HepG2 (cell line): ENCODE measurements around the gene GBA3. TPM values are rescaled to one million over a fixed set of nuclear protein-coding genes. Genes with fewer than 3 reads are reported as not detected.

Source experiments
- ATAC-seq: fragments of 200-7000 bp; cut with Tn5 transposase; 3 replicates; pipeline ENCODE4 v1.9.1; 2020; ENCODE audit warnings: mild to moderate bottlenecking, moderate library complexity
- BruUV-seq: library from RNA; stranded (reverse); fragments of 400-500 nt; replicated peaks from 2 replicates; lab custom pipeline; 2021; lab: Mats Ljungman, UMichigan
- CTCF ChIA-PET: fragments of 300-600 bp; formaldehyde crosslinking; extraction: SDS; loops from one replicate; lab custom pipeline; 2021; ENCODE audit warnings: low total read pairs, inconsistent platforms, low intra/inter-chr PET ratio; lab: Yijun Ruan, JAX
- POLR2A ChIA-PET: fragments of 350-600 bp; sonication (Branson Sonifier 250); formaldehyde crosslinking; loops from one replicate; lab custom pipeline; 2020; ENCODE audit warnings: antibody characterized with exemption, inconsistent platforms; lab: Yijun Ruan, JAX
- DNase-seq: peaks from one replicate; pipeline ENCODE4 v3.0.0-alpha.2; 2015; ENCODE audit warnings: low spot score
- FAIRE-seq: peaks from 3 replicates; lab custom pipeline; 2011; peaks lifted over from hg19 to GRCh38; lab: Jason Lieb, UNC
- H2AFZ ChIP-seq: one replicate; pipeline ENCODE4 v1.6.1; 2011; ENCODE audit warnings: low read length, inconsistent platforms
- H3K27ac ChIP-seq: fragments of 300-600 bp; 3 replicates; pipeline ENCODE4 v1.8.0; 2011; ENCODE audit warnings: mixed run types, mild to moderate bottlenecking, mixed read lengths, low read length, inconsistent platforms; ENCODE audit not compliant: insufficient read depth; ENCODE audit errors: extremely low read length
- H3K27me3 ChIP-seq, 2 experiments: fragments of 200-600 bp in 1 of 2; 2 replicates in 1 of 2; 3 replicates in 1 of 2; pipeline versions ENCODE4 v1.6.0 to v1.8.0; 2011; ENCODE audit warnings: low read length in 2 of 2, mild to moderate bottlenecking in 2 of 2, moderate library complexity in 2 of 2, inconsistent platforms in 1 of 2; ENCODE audit not compliant: insufficient read depth in 2 of 2, control insufficient read depth in 1 of 2
- H3K36me3 ChIP-seq, 2 experiments: fragments of 200-600 bp in 1 of 2; replicated peaks in 1 of 2; 2 replicates in 1 of 2; 3 replicates in 1 of 2; pipeline versions ENCODE4 v1.5.1 to v1.8.0; 2011; ENCODE audit warnings: low read length in 2 of 2, inconsistent platforms in 1 of 2; ENCODE audit not compliant: insufficient read depth in 2 of 2, control insufficient read depth in 1 of 2
- H3K4me1 ChIP-seq: 2 replicates; pipeline ENCODE4 v1.5.1; 2012; ENCODE audit warnings: low read length, inconsistent platforms; ENCODE audit not compliant: insufficient read depth
- H3K4me2 ChIP-seq: 2 replicates; pipeline ENCODE4 v1.6.0; 2011; ENCODE audit warnings: low read depth, low read length, inconsistent platforms
- H3K4me3 ChIP-seq, 3 experiments: fragments of 200-600 bp in 1 of 3; sonication (generic), shearing (Covaris generic) in 1 of 3; replicated peaks in 1 of 3; 2 replicates each; pipeline ENCODE4 v1.5.1; 2011 to 2016; ENCODE audit warnings: low read length in 3 of 3, inconsistent platforms in 2 of 3, low read depth in 2 of 3, mild to moderate bottlenecking in 2 of 3, control low read depth in 1 of 3, mixed read lengths in 1 of 3; ENCODE audit not compliant: insufficient read depth in 1 of 3
- H3K79me2 ChIP-seq: one replicate; pipeline ENCODE4 v1.6.1; 2011; ENCODE audit warnings: low read length, inconsistent platforms; ENCODE audit not compliant: insufficient read depth
- H3K9ac ChIP-seq: 2 replicates; pipeline ENCODE4 v1.6.0; 2011; ENCODE audit warnings: mild to moderate bottlenecking, low read depth, low read length, inconsistent platforms; ENCODE audit not compliant: insufficient read depth
- H3K9me3 ChIP-seq: 2 replicates; pipeline ENCODE4 v1.5.1; 2012; ENCODE audit warnings: mild to moderate bottlenecking, low read length
- H4K20me1 ChIP-seq: 2 replicates; pipeline ENCODE4 v1.6.0; 2011; ENCODE audit warnings: inconsistent platforms, mild to moderate bottlenecking, low read length, moderate library complexity; ENCODE audit not compliant: insufficient read depth
- CBX1 ChIP-seq: IDR thresholded peaks from one replicate; pipeline ENCODE4 v1.6.1; 2016; ENCODE audit warnings: antibody characterized with exemption, low read depth
- HOXD1 ChIP-seq: sonication (generic); formaldehyde crosslinking; IDR thresholded peaks from 2 replicates; pipeline ENCODE4 v1.5.0; 2020; ENCODE audit warnings: missing genetic modification reagents
- IRF2 ChIP-seq: IDR thresholded peaks from 2 replicates; pipeline ENCODE4 v1.6.1; 2018; ENCODE audit warnings: missing genetic modification reagents, missing compliant biosample characterization
- JUN ChIP-seq: sonication (generic); formaldehyde crosslinking; IDR thresholded peaks from 2 replicates; pipeline ENCODE4 v1.4.0; 2020; ENCODE audit warnings: mild to moderate bottlenecking, missing genetic modification reagents
- MTF2 ChIP-seq: sonication (generic); formaldehyde crosslinking; IDR thresholded peaks from 2 replicates; pipeline ENCODE4 v1.5.0; 2020; ENCODE audit warnings: missing genetic modification reagents, borderline replicate concordance
- PAF1 ChIP-seq: IDR thresholded peaks from 2 replicates; pipeline ENCODE4 v1.6.1; 2016; ENCODE audit warnings: missing genetic modification reagents, missing compliant biosample characterization
- PATZ1 ChIP-seq: sonication (generic); formaldehyde crosslinking; IDR thresholded peaks from 2 replicates; pipeline ENCODE4 v1.4.0; 2020; ENCODE audit warnings: missing genetic modification reagents
- PAXIP1 ChIP-seq: sonication (generic); formaldehyde crosslinking; conservative IDR thresholded peaks from 2 replicates; pipeline ENCODE4 v1.4.0; 2020; ENCODE audit warnings: mild to moderate bottlenecking, missing genetic modification reagents, moderate library complexity
- RFX3 ChIP-seq: IDR thresholded peaks from 2 replicates; pipeline ENCODE4 v1.6.1; 2016; ENCODE audit warnings: missing biosample characterization, missing genetic modification reagents
- SIX1 ChIP-seq: sonication (generic); formaldehyde crosslinking; IDR thresholded peaks from 2 replicates; pipeline ENCODE4 v1.4.0; 2020; ENCODE audit warnings: missing genetic modification reagents, borderline replicate concordance
- ZNF225 ChIP-seq: sonication (generic); formaldehyde crosslinking; IDR thresholded peaks from 2 replicates; pipeline ENCODE4 v1.4.0; 2020; ENCODE audit warnings: mild to moderate bottlenecking, missing genetic modification reagents
- ZNF547 ChIP-seq: sonication (generic); formaldehyde crosslinking; IDR thresholded peaks from 2 replicates; pipeline ENCODE4 v1.5.1; 2020; ENCODE audit warnings: mild to moderate bottlenecking, missing genetic modification reagents
- ZNF576 ChIP-seq: sonication (generic); formaldehyde crosslinking; IDR thresholded peaks from 2 replicates; pipeline ENCODE4 v1.4.0; 2020; ENCODE audit warnings: mild to moderate bottlenecking, missing genetic modification reagents
- ZNF83 ChIP-seq: sonication (generic); formaldehyde crosslinking; IDR thresholded peaks from 2 replicates; pipeline ENCODE4 v1.4.0; 2020; ENCODE audit warnings: missing genetic modification reagents, mild to moderate bottlenecking, borderline replicate concordance
- WGBS: methylation state at CpG from one replicate; pipeline ENCODE4 v1.1.6; 2017; ENCODE audit warnings: low lambda C conversion rate; 5-methylcytosine and 5-hydroxymethylcytosine counted together
- in situ Hi-C: cut with HindIII; loops from 2 replicates; pipeline ENCODE4 v1.10.0; 2017; ENCODE audit warnings: low pct_unique_long_range_greater_than_20kb; ENCODE audit not compliant: extremely low pct_ligation_motif_present
- intact Hi-C: fragments of 100-400 bp; cut with micrococcal nuclease; formaldehyde crosslinking; loops from one replicate; pipeline ENCODE4 v1.10.0; 2022; ENCODE audit not compliant: unreplicated experiment
- polyA plus RNA-seq, 8 experiments: library from polyadenylated mRNA; depleted of rRNA in 3 of 8; stranded (reverse) in 7 of 8; unstranded in 1 of 8; fragments of >200 nt; fragmentation: Illumina TruSeq in 4 of 8; extraction: Trizol in 4 of 8; gene quantifications; 2 replicates each; pipeline versions ENCODE4 v1.2.1 to v1.2.3, GENCODE V29; 2011 to 2016; ENCODE audit warnings: low read depth in 4 of 8, missing spikeins in 1 of 8, mixed read lengths in 1 of 8; ENCODE audit not compliant: insufficient read depth in 1 of 8
- total RNA-seq, 5 experiments: library from RNA; depleted of rRNA; stranded (reverse); fragments of >200 nt; fragmentation: Illumina TruSeq; extraction: Trizol; gene quantifications; 2 replicates each; pipeline ENCODE4 v1.2.3, GENCODE V29; 2016; ENCODE audit warnings: low read depth in 1 of 5
- TF ChIP-seq, protein P1 (sequence below): sonication (generic); formaldehyde crosslinking; IDR thresholded peaks from 2 replicates; pipeline ENCODE4 v1.4.0; 2020; ENCODE audit warnings: missing genetic modification reagents; ENCODE audit errors: not compliant biosample characterization
- TF ChIP-seq, protein P2 (sequence below): sonication (generic); formaldehyde crosslinking; IDR thresholded peaks from 2 replicates; pipeline ENCODE4 v1.5.0; 2020; ENCODE audit warnings: missing genetic modification reagents

GBA3 gene
- total and polyA plus RNA-seq, 2 of the 13 experiments (the other 11 are each of a cell fraction or from before 2014, with no cell fraction given) = 0.18 TPM; not detected in 1

DNA sequence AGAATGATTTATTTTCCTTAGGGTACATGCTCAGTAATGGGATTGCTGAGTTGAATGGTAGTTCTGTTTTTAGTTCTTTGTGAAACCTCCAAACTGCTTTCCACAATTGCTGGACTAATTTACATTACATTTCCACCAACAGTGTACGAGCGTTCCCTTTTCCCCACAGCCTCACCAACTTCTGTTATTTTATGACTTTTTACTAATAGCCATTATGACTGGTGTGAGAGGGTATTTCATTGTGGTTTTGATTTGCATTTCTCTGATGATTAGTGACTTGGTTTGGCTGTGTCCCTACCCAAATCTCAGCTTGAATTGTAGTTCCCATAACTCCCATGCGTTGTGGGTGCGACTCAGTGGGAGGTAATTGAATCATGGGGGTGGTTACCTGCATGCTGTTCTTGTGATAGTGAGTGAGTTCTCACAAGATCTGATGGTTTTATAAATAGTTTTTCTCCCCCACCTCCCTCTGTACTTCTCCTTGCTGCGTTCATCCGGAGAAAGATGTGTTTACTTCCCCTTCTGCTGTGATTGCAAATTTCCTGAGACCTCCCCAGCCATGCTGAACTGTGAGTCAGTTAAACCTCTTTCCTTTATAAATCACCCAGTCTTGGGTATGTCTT lies 95.1 kb downstream of the GBA3 start (continued):
- TF ChIP-seq, protein P1, sequence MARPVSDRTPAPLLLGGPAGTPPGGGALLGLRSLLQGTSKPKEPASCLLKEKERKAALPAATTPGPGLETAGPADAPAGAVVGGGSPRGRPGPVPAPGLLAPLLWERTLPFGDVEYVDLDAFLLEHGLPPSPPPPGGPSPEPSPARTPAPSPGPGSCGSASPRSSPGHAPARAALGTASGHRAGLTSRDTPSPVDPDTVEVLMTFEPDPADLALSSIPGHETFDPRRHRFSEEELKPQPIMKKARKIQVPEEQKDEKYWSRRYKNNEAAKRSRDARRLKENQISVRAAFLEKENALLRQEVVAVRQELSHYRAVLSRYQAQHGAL (CRISPR knock-in tag) = no peak
- TF ChIP-seq JUN (CRISPR knock-in tag) (no peak), IRF2 (no peak), SIX1 (no peak), CBX1 (no peak), ZNF576 (CRISPR knock-in tag) (no peak), PATZ1 (no peak), ZNF225 (CRISPR knock-in tag) (no peak)
- TF ChIP-seq, all 625 proteins: peak for 0

- ATAC-seq = no peak
- Histone ChIP-seq H3K4me3 (no peak overlapping the region), H3K36me3 (no peaks in the 10 kb centered on the region), H3K4me1 (no peaks in the 10 kb centered on the region), H2AFZ (no peak overlapping the region), H4K20me1 (no peaks in the 10 kb centered on the region), H3K9me3 (no peaks in the 10 kb centered on the region), H3K9ac (no peak overlapping the region), H3K27me3 (no peaks in the 10 kb centered on the region), H3K79me2 (no peaks in the 10 kb centered on the region), H3K4me2 (no peak overlapping the region), H3K27ac (no peak overlapping the region)
- CTCF ChIA-PET = no interaction called here
- DNase-seq = no peak
- WGBS = 0% methylated on average over 2 of the region's 2 CpGs
- in situ Hi-C loops (no loop called here), intact Hi-C loops (no loop called here)
- POLR2A ChIA-PET = no interaction called here
- no TSS peak for BruUV-seq
- FAIRE-seq = no peak
- no peak for TF ChIP-seq ZNF547 (CRISPR knock-in tag)
- TF ChIP-seq HOXD1 (CRISPR knock-in tag) = no peak
- TF ChIP-seq RFX3 (CRISPR knock-in tag) = no peak
- no peak for TF ChIP-seq PAF1
- TF ChIP-seq PAXIP1 (CRISPR knock-in tag) = no peak
- no peak for TF ChIP-seq ZNF83
- no peak for TF ChIP-seq MTF2 (CRISPR knock-in tag)
- TF ChIP-seq, protein P2, sequence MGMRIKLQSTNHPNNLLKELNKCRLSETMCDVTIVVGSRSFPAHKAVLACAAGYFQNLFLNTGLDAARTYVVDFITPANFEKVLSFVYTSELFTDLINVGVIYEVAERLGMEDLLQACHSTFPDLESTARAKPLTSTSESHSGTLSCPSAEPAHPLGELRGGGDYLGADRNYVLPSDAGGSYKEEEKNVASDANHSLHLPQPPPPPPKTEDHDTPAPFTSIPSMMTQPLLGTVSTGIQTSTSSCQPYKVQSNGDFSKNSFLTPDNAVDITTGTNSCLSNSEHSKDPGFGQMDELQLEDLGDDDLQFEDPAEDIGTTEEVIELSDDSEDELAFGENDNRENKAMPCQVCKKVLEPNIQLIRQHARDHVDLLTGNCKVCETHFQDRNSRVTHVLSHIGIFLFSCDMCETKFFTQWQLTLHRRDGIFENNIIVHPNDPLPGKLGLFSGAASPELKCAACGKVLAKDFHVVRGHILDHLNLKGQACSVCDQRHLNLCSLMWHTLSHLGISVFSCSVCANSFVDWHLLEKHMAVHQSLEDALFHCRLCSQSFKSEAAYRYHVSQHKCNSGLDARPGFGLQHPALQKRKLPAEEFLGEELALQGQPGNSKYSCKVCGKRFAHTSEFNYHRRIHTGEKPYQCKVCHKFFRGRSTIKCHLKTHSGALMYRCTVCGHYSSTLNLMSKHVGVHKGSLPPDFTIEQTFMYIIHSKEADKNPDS (CRISPR knock-in tag) = no peak
Measured at GRCh38 chr4:22790631-22791030, 97.9 kb downstream of the GBA3 start.
